HG03025 (cell line): ENCODE measurements around the gene ARAP3.

ENCODE experiments used
- ATAC-seq: cut with Tn5 transposase; IDR thresholded peaks from one replicate; pipeline ENCODE4 v1.9.1; 2021; ENCODE audit warnings: mild to moderate bottlenecking, moderate library complexity; ENCODE audit not compliant: unreplicated experiment, low FRiP score

ARAP3 gene

DNA sequence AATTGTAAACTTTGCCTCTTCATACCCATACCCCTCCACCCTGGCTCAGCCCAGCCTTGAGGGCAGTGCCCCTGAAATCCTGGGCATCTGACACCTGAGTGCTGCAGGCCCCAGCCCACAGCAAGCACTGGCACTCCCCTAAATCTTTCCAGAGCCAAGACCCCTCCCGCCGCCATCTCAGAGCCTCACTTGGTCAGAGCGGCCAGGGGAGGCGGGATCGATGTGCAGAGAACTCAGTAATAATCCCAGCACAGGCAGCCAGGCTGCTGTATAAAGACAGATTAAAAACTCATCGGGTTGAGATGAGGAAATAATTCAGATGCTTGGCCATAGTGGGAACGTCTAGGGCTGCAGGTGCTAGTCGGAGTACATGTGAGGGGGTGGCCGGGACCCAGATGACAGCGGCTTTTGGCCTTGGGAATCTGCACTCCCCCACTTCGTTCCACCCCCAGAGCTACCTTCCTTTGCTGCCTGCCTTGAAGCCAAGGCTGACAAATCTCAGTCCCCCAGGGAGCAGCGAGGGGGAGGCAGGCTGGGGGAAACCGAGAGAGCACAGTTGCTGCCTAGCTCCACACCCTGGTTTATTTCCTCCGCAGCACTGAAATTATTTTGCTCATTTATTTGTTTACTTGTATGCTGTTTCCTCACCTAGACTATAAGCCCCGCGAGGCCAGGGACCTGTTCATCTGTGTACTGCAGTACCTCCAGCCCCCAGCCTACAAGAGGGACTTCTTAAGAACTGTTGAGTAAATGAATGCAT is 19.5 kb upstream of the ARAP3 start:
- ATAC-seq: peak; percentile 66

DNA sequence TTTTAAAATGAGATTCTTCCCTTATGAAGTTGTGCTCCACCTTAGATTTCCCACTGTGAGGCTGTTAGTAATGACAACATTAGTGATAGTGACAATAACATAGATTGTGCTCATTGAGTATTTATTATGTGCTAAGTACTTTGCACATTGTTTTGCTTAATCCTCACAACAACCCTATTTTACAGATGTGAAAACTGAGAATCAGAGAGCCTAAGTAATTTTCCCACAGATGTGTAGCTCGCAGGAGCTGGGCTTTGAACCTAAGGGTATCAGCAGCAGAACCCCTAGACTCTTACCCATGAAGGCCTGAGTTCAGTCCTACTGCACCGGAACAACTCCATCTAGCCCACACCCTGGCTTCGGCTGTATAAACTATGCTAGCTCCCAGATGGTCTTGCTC is 15.6 kb upstream of the ARAP3 start:
- no peak for ATAC-seq

DNA sequence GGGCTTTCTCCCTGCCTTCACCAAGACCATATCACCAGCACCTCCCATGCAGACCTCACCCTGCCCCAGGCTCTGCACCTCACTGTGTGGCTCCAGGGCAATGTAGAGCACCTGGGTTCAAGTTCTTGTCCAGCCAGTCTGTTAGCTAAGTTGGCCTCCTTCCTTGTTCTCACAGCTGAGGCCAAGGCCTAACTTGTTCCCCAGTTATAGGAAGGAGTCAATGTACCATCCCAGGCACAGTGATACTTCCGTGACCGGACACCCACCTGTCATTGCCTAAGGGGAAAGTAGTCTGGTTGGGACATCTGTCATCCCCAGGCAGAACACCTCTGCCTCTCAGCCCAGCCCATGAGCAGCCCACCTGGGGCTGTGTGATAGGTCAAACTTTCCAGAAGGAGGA is 14.4 kb upstream of the ARAP3 start:
- no peak for ATAC-seq

DNA sequence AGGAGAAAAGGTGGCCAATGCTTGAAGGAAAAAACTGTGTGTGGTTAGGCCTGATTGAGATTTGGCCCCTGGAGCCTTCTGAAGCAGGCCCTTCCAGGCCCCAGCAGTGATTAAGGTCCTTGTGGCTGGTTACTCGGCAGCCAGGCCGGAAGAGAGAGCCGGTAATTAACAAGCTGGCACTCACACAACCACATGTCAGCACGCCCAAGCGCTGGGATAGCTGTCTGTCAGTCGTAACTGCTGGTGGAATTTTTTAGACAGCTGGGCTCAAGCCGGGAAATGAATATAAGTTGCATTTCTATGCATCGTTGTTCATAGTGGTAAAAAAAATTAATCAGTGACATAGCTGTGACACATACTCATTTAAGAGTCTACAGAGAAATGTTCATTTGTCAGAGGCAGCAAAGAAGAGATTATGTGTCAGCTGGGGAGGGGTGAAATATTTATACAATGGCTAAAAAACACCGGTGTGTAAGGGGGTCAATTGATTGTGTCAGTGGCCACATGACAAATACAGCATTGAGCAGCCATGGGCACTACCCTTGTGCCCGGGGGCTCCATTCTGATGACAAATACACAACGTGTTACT is 13.7 kb upstream of the ARAP3 start:
- ATAC-seq: no peak

DNA sequence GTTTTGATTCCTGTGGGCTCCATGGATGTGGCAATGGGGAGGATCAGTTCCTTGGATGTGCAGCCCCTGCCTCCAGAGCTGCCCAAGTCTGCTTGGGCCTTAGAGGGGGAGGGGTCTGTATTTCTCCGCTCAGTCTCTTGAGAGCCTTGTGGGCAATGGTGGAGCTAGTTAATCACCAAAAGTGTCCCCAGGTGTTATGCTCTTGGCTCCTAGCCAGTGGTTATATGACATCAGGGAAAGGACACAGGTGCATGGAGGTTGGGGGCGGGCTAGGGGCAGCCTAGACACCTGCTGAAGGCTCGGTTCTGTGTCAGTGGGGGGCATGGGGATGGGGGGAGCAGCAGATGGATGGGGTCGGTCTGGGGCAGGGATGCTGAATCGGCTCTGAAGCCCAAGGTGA is 12.4 kb upstream of the ARAP3 start:
- no peak for ATAC-seq

DNA sequence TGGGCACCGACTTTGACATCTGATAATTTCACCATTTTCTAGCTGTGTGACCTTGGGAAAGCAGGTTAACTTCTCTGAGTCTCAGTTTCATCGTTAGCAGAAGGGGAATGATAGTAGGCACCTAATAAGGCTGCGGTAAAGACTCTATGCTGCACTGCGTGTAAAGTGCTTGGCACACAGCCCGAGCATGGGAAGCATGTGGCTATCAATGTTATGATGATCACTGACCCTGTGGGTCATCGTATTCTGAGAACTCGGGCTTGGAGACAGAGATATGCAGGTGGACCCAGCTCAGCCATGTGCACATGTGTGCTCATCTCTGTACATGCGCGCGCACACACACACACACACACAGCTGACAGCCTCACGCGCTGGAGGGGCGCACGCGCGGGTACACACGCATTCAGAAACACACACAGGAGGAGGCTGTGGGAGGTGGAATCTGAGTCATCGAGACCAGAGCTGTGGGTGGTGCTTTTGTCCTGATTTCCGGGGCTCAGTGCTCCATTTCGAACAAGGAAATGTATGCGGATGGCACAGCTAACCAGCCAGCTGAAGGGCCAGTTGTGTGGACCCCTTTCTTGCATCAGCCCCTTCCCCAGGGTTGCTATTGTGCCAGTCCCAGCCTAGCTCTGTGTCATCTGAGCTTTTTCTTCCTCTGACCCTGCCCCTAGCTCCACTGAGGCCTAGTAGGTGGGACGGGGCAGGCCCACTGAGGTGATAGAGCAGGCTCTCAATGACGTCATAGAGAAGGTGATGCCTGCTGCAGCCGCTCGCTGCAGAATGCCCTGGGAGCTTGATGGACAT is 11.1 kb upstream of the ARAP3 start:
- ATAC-seq: no peak

DNA sequence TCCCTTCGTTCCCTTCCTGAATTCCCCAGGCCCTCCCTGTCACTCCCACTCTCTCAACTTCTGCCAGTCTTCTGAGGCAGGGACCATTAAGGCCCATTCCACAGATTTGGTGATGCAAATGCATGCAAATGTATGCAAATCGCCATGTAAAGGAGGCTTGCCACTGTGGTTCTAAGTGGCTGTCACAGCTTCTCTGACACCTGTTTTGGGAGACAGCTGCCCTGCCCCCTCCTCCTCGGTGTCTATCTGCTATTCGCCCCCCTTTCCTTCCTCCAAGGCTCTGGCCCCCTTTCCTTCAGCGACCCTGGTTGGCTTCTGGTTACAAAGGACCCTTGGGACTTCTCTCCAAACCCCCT is 10.5 kb upstream of the ARAP3 start:
- ATAC-seq: no peak

DNA sequence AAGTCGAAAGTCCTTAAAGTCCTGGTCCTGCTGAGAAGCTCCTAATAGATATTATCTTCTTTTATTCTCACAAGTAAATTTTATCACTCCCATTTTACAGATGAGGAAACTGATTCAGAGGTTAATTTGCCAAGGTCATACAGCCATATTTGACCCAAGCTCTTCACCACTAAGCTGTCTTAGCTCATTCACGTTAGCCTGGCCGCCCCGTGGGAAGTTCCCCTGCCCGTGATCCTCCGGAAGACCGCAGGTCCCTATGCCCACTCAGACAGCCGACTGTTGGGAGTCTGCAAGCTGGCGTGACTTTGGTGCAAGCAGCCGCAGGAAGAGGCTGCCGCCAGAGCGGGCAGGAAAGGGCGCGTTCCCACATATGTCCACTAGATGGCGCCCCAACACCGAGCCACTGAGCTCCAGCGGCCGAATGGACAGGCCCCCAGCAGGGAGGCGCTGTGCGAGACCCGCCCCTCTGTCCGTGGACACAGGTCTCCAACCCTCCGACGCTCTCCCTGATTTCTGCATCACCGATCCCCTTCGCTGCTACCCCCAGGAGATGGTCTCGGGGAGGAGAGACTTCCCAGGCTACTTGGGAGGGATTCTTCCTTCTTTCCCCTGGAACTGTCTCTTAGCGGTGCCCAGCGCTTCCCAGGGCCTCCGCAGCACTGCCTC is 10.0 kb upstream of the ARAP3 start:
- ATAC-seq: no peak

DNA sequence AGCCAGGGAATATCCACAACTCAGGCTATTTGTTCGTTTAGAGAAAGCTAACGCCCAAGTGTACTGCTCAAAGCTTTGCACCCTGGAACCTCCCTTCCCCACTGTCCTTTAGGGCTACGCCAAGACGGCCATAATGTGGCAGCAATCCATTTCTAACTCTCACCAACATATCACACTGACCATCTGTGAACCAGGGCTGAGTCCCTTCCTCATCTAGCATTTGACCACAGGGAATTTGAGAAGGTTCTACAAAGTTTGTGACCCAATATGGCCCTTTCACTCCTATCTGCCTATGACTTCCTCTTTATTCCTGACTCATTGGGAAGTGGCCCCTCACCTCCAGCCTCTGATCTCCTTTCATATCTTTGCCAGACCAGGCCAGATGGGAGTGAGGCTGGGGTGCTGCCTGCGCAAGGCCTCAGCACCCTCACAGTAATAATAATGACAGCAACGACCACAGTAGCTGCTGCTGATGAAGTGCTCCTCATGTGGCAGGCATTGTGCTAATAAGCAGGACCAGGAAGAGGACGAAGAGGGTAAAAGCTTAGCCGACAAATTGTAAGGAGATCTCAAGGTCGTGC is 9.3 kb upstream of the ARAP3 start:
- no peak for ATAC-seq

DNA sequence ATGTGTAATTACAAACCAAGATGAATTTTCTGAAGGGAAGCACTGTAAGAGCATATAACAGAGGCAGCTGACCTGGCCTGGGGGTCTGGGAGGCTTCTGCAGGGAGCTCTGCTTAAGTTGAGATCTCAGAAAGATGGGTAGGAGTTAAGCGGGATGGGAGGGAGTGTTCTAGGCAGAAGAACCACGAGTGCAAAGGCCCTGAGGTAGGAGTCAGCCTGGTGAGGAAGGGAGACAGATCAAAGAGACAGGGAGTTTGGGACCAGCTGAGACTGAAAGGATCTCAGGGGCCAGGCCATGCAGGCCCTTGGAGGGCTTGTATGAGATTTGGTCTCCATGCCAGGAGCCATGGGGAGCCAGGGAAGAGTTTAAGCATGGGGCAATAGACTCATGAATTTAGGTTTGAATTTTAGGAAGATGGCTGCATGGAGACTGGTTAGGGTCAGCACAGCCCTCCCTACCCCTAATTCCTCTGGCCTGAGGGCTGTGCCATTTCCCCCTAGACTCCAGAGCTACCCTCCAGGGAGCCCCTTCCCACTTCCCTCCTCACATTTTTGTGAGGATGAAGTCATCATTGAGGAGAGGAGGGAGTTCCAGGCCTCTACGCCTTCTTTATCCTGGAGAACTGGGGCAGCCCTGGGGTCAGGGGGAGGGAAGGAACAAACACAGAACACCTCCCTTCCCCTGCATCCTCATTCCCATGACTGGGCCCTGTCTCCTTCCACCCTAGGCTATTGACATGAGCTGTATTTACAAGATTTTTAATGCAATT is 4.8 kb upstream of the ARAP3 start:
- no peak for ATAC-seq

DNA sequence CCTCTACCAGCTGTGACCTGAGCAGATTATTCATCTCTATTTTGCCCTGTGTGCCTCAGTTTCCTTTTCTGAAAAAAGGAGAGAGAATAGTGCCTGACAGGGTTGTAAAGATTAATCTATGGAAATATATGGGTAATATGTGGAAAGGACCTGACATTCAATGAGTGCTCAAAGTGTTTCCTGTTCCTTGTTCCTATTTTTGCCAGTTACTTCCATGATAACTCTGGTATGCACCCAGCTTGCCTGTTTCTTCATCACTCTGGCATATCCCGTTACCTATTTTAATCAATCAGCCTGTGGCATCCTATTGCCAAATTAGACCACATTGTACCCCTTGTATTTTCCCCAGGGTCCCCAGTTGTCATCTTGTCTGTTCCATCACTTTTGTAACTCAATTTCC is 3.6 kb upstream of the ARAP3 start:
- no peak for ATAC-seq

DNA sequence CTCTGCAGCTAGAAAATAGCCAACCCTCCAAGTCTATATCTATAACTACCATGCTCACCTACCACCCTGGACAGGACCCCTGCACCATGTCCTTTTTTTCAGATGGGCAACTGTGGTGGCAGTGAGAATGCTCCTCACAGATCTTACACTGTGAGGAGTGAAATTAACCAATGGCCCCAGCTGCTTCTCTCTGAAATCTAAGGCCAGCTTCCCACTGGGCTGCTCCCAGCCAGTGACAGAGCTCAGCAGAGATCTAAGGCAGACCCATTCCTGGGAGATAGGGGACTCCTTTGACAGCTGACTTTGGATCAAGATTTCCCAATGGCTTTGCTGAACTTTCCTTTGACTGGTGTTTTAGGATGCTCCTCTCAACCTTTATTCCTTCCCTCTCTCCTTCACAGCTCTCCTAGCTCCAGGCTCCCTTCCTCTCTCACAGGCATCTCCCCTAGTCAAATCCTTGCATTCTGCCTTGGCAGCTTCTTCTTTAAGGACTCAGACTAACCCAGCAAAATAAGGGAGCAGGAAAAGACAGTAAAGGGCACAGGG is 1.6 kb upstream of the ARAP3 start:
- no peak for ATAC-seq

DNA sequence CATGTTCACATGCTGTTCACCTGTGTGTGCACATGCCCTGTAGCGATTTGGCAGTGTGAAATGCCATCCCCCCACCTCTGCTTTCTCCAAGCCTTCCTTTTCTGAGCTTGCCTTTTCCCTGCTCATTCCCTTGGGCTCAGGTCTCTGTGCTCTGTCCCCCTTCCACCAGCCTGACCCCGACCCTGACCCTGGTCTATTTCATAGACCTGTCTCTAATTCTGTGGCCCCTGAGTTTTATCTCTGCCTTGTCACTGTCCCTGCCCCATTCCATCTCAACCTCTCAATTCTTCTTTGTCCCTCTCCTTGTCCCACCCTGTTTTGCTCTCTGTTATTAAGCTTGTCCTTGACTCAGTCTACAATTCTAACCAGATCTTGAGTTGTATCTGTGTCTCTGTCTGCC is 735 bp downstream of the ARAP3 start:
- ATAC-seq: no peak

DNA sequence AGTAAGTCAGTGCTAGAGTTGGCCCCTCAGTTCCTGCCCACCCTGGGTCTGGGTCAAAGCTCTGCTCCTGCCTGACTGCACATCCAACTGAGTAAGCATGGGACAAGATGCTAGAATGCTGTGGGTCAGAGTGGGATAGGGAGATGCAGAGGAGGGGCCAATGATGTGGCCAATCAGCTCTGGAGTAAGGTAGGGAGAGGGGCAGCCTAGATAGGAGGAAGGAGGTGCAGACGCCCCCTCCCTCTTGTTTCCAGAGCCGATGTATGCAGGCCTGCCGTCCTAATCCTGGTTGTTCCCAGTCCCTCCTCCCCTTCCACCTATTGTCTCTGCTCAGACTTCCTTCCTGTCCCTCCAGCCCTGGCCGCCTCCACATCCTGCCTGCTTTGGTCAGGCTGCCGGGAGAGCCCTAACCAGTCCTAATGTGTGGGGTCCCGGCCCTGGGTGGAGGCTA is 1.3 kb downstream of the ARAP3 start:
- ATAC-seq: no peak

DNA sequence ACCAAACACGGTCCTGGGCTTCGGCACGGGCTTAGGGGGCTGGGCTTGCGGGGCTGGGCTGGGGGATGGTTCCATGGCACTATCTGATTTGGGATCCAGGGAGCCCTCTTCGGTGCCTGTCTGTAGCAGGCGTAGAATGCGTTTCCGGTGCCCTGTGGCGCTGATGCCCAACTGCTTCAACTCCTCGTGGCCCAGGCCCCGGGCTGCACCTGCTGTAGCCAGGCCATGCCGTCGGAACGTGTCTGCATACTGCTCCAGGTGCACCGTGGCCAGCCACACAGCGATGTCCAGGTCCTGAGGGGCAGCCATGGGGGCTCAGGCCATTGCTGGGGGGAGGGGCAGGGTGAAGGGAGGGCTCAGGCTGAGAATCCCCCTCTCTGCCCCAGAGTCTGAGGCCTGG is 1.9 kb downstream of the ARAP3 start:
- no peak for ATAC-seq

DNA sequence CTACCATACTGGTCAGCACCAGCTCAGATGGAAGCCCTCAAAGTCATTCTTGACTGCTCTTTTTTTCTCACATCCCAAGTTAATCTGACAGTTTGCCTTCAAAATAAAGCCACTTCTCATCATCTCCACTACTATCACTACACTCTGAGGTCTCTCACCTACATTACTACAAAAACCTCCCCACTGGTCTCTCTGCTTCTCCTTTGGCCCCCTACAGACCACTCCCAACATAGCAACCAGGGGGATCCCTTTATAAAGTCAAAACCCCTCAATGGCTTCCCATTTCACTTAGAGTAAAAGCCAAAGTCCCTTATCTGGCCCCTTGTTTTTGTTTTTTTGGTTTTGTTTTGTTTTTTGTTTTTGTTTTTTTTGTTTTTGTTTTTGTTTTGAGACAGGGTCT is 4.6 kb downstream of the ARAP3 start:
- ATAC-seq: no peak

DNA sequence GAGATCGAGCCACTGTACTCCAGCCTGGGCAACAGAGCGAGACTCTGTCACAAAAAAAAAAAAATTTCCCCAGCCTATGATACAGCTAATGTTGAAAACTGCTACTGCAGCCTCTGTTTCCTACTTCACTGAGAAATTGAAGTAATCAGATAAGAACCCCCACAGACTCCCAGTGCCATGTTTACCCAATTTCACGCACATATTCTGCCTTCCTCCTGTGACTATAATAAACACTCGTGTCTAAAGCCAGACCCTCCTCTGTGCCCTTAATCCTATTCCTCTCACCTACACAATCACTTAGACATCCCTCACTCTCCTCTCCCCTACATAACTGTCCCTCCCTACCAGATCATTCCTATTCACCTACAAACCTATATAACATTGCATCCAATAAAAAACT is 6.4 kb downstream of the ARAP3 start:
- ATAC-seq: no peak

DNA sequence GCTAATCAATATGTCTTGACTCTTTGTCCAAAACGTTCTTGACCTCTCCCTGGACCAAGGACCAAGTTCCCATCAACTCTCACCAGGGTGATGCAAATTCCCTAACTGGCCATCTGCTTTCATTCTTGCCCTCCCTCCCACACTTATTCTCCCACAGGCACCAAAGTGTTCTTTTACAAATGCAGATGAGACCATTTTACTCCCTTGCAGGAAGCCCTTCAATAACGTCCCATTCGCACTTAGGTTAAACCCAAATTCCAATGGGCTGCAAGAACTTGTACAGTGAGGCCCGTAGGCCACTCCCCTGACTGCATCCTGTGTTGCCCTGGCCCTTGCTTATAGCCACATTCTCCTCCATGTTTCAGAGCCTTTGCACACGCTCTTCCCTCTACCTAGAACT is 7.3 kb downstream of the ARAP3 start:
- ATAC-seq: no peak

DNA sequence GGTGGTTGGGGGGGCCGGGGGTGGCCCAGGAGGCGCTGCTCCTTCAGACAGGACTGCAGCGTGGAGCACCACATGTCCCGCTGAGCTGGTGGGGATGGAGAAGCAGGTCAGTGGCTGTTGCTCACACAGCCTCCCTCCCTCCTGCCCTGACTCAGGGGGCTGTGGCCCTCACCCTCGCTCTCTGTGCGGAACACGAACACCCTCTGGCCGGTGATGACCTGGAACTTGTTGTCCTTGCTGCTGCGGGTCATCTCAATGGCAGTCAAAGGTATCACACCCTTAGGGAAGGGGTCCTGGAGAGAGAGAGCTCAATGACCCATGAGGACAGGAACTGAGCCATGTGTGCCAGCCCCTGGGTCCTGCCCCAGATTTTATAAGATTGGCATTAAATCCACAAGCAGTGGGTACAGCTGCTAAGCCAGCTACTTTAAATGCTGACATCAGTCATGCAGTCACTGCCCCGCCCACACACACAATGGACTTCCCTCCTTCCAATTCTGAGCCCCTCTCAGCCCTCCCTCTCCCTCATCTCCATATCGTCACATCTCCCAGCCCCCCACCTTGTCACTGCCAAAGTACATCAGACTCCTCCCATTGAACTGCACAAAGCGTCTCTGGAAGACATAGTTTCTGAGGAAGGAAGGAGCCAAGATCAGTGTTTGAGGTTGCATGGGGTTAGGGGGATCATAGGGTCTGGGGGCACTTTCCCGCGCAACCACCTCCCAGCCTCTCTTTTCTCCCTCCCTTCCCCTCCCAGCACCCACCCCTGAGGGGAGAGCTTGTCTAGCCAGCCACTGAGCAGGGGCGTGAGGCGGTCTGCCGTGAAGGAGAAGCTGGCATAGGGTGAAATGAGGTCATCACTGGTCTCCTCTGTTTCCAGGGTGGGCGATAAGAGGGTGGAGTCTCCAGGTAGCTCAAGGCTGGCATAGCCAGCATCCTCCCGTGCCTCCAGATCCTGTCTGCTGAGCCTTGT is 8.9 kb downstream of the ARAP3 start:
- no peak for ATAC-seq
